Kidney epithelial cell (primary cell): ENCODE results near the gene CLN5. TPM values are rescaled to one million over a fixed set of nuclear protein-coding genes. Genes with fewer than 3 reads are reported as not detected.

ENCODE experiments used
- DNase-seq: peaks from one replicate; pipeline ENCODE4 v3.0.0-alpha.2; 2010; ENCODE audit warnings: low read depth
- H3K27me3 ChIP-seq: 2 replicates; pipeline ENCODE4 v1.6.0; 2011; ENCODE audit warnings: low read length; ENCODE audit not compliant: control insufficient read depth, insufficient read depth
- H3K36me3 ChIP-seq: 2 replicates; pipeline ENCODE4 v1.5.1; 2011; ENCODE audit warnings: low read length; ENCODE audit not compliant: control insufficient read depth, insufficient read depth
- H3K4me3 ChIP-seq: 2 replicates; pipeline ENCODE4 v1.5.1; 2011; ENCODE audit warnings: low read depth, mild to moderate bottlenecking, control low read depth, low read length
- CTCF ChIP-seq: IDR thresholded peaks from 2 replicates; pipeline ENCODE4 v1.5.1; 2011; ENCODE audit warnings: mild to moderate bottlenecking, moderate library complexity, low read length, control low read depth, inconsistent platforms; ENCODE audit not compliant: insufficient read depth, poor library complexity, severe bottlenecking
- total RNA-seq: library from RNA; depleted of rRNA; stranded (reverse); fragments of >200 nt; gene quantifications from 2 replicates; pipeline ENCODE4 v1.2.3, GENCODE V29; 2015

CLN5 gene
- total RNA-seq = 20.5 and 26.4 TPM in 2 replicates

- no peaks in the 10 kb centered on the region for H3K27me3 ChIP-seq
- peak; percentile 65 for DNase-seq
- peak within 1 kb of the TSS; percentile 99 for H3K4me3 ChIP-seq
- no peak for TF ChIP-seq CTCF
- no peaks in the 10 kb centered on the region for H3K36me3 ChIP-seq
These were observed at the start of gene CLN5 for GRCh38 chr13:76991796-76992547. TSS of gene CLN5 (plus strand) at chr13:76992081. CDS start at chr13:76992099, 18 bp downstream.

GRCh38 chr13:76942363-76942762 lies 49.5 kb upstream of the CLN5 start:
- no peaks in the 10 kb centered on the region for H3K36me3 ChIP-seq
- H3K27me3 ChIP-seq = no peaks in the 10 kb centered on the region
- no peak for DNase-seq
- TF ChIP-seq CTCF = no peak
- H3K4me3 ChIP-seq = no peak overlapping the region

- Histone ChIP-seq H3K36me3 (no peaks in the 10 kb centered on the region), H3K4me3 (no peak overlapping the region), H3K27me3 (no peaks in the 10 kb centered on the region)
- no peak for DNase-seq
- TF ChIP-seq CTCF = no peak
These were observed 48.2 kb upstream of the CLN5 start for GRCh38 chr13:76943646-76944045.

GRCh38 chr13:76944456-76944855 lies 47.4 kb upstream of the CLN5 start:
- TF ChIP-seq CTCF = no peak
- H3K27me3 ChIP-seq = no peaks in the 10 kb centered on the region
- no peak for DNase-seq
- H3K36me3 ChIP-seq = no peaks in the 10 kb centered on the region
- no peak overlapping the region for H3K4me3 ChIP-seq

- H3K27me3 ChIP-seq = no peaks in the 10 kb centered on the region
- no peak within 1 kb of the TSS for H3K4me3 ChIP-seq
- no peak for TF ChIP-seq CTCF
- no peak for DNase-seq
- H3K36me3 ChIP-seq = no peaks in the 10 kb centered on the region
These were observed 43.7 kb upstream of the CLN5 start, which contains the start of gene ACOD1 for GRCh38 chr13:76948149-76948548. TSS of gene ACOD1 (plus strand) at chr13:76948511. CDS start at chr13:76948559, 48 bp downstream.

- Histone ChIP-seq H3K4me3 (no peak overlapping the region), H3K27me3 (no peaks in the 10 kb centered on the region), H3K36me3 (no peaks in the 10 kb centered on the region)
- TF ChIP-seq CTCF = no peak
- no peak for DNase-seq
These were observed 41.8 kb upstream of the CLN5 start for GRCh38 chr13:76950101-76950500.
